Endothelial cell of umbilical vein (primary cell): ENCODE results near the gene SSRP1. TPM values are rescaled to one million over a fixed set of nuclear protein-coding genes. Genes with fewer than 3 reads are reported as not detected.

Source experiments
- BruUV-seq: library from RNA; stranded (reverse); fragments of 400-500 nt; replicated peaks from 2 replicates; lab custom pipeline; 2021; lab: Mats Ljungman, UMichigan
- CTCF ChIA-PET: fragments of 300-600, 350-600 bp; sonication (Branson Sonifier 250); formaldehyde crosslinking; loops from one replicate; lab custom pipeline; 2021; ENCODE audit warnings: antibody characterized with exemption, inconsistent platforms; lab: Charles Lee
- POLR2A ChIA-PET: fragments of 300-600, 350-600 bp; sonication (Branson Sonifier 250); formaldehyde crosslinking; loops from one replicate; lab custom pipeline; 2021; ENCODE audit warnings: antibody characterized with exemption, inconsistent platforms; lab: Charles Lee
- DNase-seq: peaks from one replicate; pipeline ENCODE4 v3.0.0-alpha.2; 2011; ENCODE audit warnings: low read depth, low spot score
- FAIRE-seq: peaks from 2 replicates; lab custom pipeline; 2011; peaks lifted over from hg19 to GRCh38; lab: Jason Lieb, UNC
- H2AFZ ChIP-seq: 2 replicates; pipeline ENCODE4 v1.6.0; 2012; ENCODE audit warnings: low read depth, low read length, control low read depth, inconsistent platforms
- H3K27ac ChIP-seq: 2 replicates; pipeline ENCODE4 v1.5.1; 2011; ENCODE audit warnings: low read depth, mild to moderate bottlenecking, control low read depth, low read length, moderate library complexity; ENCODE audit not compliant: insufficient read depth
- H3K27me3 ChIP-seq, 2 experiments: 2 replicates each; pipeline versions ENCODE4 v1.6.0 to v1.6.1; 2011; ENCODE audit warnings: low read length in 2 of 2, mixed read lengths in 1 of 2; ENCODE audit not compliant: control insufficient read depth in 2 of 2, insufficient read depth in 2 of 2
- H3K36me3 ChIP-seq, 2 experiments: 2 replicates in 1 of 2; 3 replicates in 1 of 2; pipeline ENCODE4 v1.5.1; 2011; ENCODE audit warnings: low read length in 2 of 2, mild to moderate bottlenecking in 1 of 2, moderate library complexity in 1 of 2; ENCODE audit not compliant: control insufficient read depth in 2 of 2, insufficient read depth in 2 of 2; ENCODE audit errors: extremely low read depth in 1 of 2
- H3K4me1 ChIP-seq: 3 replicates; pipeline ENCODE4 v1.5.1; 2011; ENCODE audit warnings: mild to moderate bottlenecking, low read length; ENCODE audit not compliant: control insufficient read depth, insufficient read depth; ENCODE audit errors: extremely low read depth
- H3K4me2 ChIP-seq: 2 replicates; pipeline ENCODE4 v1.6.1; 2011; ENCODE audit warnings: low read length, control low read depth, mixed read lengths; ENCODE audit not compliant: insufficient read depth
- H3K4me3 ChIP-seq, 3 experiments: fragments of 200-600 bp in 1 of 3; sonication (generic), shearing (Covaris generic) in 1 of 3; replicated peaks in 1 of 3; 2 replicates each; pipeline ENCODE4 v1.5.1; 2011 to 2016; ENCODE audit warnings: control low read depth in 3 of 3, low read length in 3 of 3, mild to moderate bottlenecking in 2 of 3, inconsistent platforms in 1 of 3, low read depth in 1 of 3, moderate library complexity in 1 of 3; ENCODE audit not compliant: insufficient read depth in 1 of 3
- H3K79me2 ChIP-seq: 2 replicates; pipeline ENCODE4 v1.6.0; 2012; ENCODE audit warnings: low read length, inconsistent platforms; ENCODE audit not compliant: control insufficient read depth, insufficient read depth
- H3K9ac ChIP-seq: replicated peaks from 2 replicates; pipeline ENCODE3; 2011; ENCODE audit warnings: low read length, control low read depth; ENCODE audit not compliant: insufficient read depth; ENCODE audit errors: extremely low read depth
- H3K9me1 ChIP-seq: replicated peaks from 3 replicates; pipeline ENCODE4 v1.6.0; 2011; ENCODE audit warnings: mild to moderate bottlenecking, low read length; ENCODE audit not compliant: control insufficient read depth, insufficient read depth; ENCODE audit errors: extremely low read depth
- H3K9me3 ChIP-seq: replicated peaks from 2 replicates; pipeline ENCODE4 v1.5.1; 2012; ENCODE audit warnings: low read length, inconsistent platforms; ENCODE audit not compliant: control insufficient read depth, insufficient read depth
- H4K20me1 ChIP-seq: replicated peaks from 2 replicates; pipeline ENCODE3; 2011; ENCODE audit warnings: mild to moderate bottlenecking, low read length; ENCODE audit not compliant: control insufficient read depth, insufficient read depth; ENCODE audit errors: extremely low read depth
- CTCF ChIP-seq, 2 donors: IDR thresholded peaks; 1 replicate in 1 of 2; 2 replicates in 1 of 2; pipeline ENCODE4 v1.5.1; 2011; ENCODE audit warnings: low read length in 2 of 2, mild to moderate bottlenecking in 2 of 2, moderate library complexity in 2 of 2, control low read depth in 1 of 2, inconsistent platforms in 1 of 2, low read depth in 1 of 2; ENCODE audit not compliant: insufficient read depth in 1 of 2; ENCODE audit errors: extremely low read depth in 1 of 2
- EZH2 ChIP-seq: IDR thresholded peaks from 2 replicates; pipeline ENCODE4 v1.6.1; 2012; ENCODE audit warnings: borderline replicate concordance, low read depth, mild to moderate bottlenecking, moderate library complexity, low read length, inconsistent platforms; ENCODE audit not compliant: severe bottlenecking
- FOS ChIP-seq: IDR thresholded peaks from 2 replicates; pipeline ENCODE4 v1.6.1; 2011; ENCODE audit warnings: mild to moderate bottlenecking, low read length, moderate library complexity, borderline replicate concordance; ENCODE audit not compliant: insufficient read depth
- GATA2 ChIP-seq: IDR thresholded peaks from 2 replicates; pipeline ENCODE4 v1.7.0; 2011; ENCODE audit warnings: low read depth, mild to moderate bottlenecking, moderate library complexity, mixed read lengths, low read length; ENCODE audit not compliant: insufficient read length, insufficient read depth
- JUN ChIP-seq: IDR thresholded peaks from 2 replicates; pipeline ENCODE4 v1.6.1; 2011; ENCODE audit warnings: borderline replicate concordance, low read depth; ENCODE audit not compliant: insufficient read length, insufficient read depth
- MAX ChIP-seq: IDR thresholded peaks from 2 replicates; pipeline ENCODE4 v1.6.1; 2011; ENCODE audit not compliant: insufficient read depth, insufficient read length
- MYC ChIP-seq: IDR thresholded peaks from one replicate; pipeline ENCODE4 v1.6.1; 2011; ENCODE audit warnings: mild to moderate bottlenecking, low read depth, low read length
- POLR2A ChIP-seq: IDR thresholded peaks from 2 replicates; pipeline ENCODE4 v1.6.1; 2012; ENCODE audit warnings: low read depth, mild to moderate bottlenecking, control low read depth, low read length
- POLR2AphosphoS5 ChIP-seq: IDR thresholded peaks from 2 replicates; pipeline ENCODE4 v1.6.1; 2012; ENCODE audit warnings: low read depth, mild to moderate bottlenecking, control low read depth, low read length, moderate library complexity; ENCODE audit not compliant: insufficient read depth
- dilution Hi-C: fragments of 300-500 bp; cut with MboI; formaldehyde crosslinking; loops from one replicate; pipeline ENCODE4 v1.15.0; 2019; ENCODE audit warnings: low sequenced_read_pairs; ENCODE audit not compliant: extremely low pct_ligation_motif_present
- intact Hi-C: fragments of 100-400 bp; cut with micrococcal nuclease; formaldehyde crosslinking; loops from one replicate; pipeline ENCODE4 v1.10.0; 2022
- polyA plus RNA-seq, 4 experiments: library from polyadenylated mRNA; depleted of rRNA in 3 of 4; stranded (reverse) in 3 of 4; unstranded in 1 of 4; fragments of >200 nt; gene quantifications; 2 replicates each; pipeline versions ENCODE4 v1.2.1 to v1.2.3, GENCODE V29; 2011 to 2012; ENCODE audit warnings: missing spikeins in 1 of 4
- total RNA-seq: library from RNA; stranded (reverse); gene quantifications from 2 replicates; pipeline ENCODE4 v1.2.3, GENCODE V29; 2021

The SSRP1 gene
- total and polyA plus RNA-seq, 2 donors (not counting 3 experiments of a cell fraction or from before 2014, with no cell fraction given): 130 to 146 TPM

- H3K9ac ChIP-seq: no peak overlapping the region
- H3K4me3 ChIP-seq: no peak overlapping the region
- intact Hi-C loops: no loop called here
- POLR2A ChIA-PET: interaction anchor here (0.5 kb wide), 1 partner anchor 103 kb away, joined by 3 read pairs; the partner anchor contains the start of gene RTN4RL2
- TF ChIP-seq CTCF (IDR thresholded peaks at IDR 0.05; ENCODE audit: extremely low read depth in 1 of 2, insufficient read depth in 1 of 2, low read depth in 1 of 2, low read length in 2 of 2) (no peak), MAX (no peak), POLR2A (no peak), POLR2AphosphoS5 (no peak), JUN (no peak), MYC (no peak), EZH2 (no peak), FOS (no peak), GATA2 (no peak)
- no peaks in the 10 kb centered on the region for H3K4me1 ChIP-seq
- H3K36me3 ChIP-seq: no peaks in the 10 kb centered on the region
- FAIRE-seq: no peak
- H3K27me3 ChIP-seq: peaks cover 0 to 3% of the 10 kb centered on the region in 2 experiments
- BruUV-seq: no TSS peak
- dilution Hi-C loops: no loop called here
- no peaks in the 10 kb centered on the region for H3K79me2 ChIP-seq
- no peaks in the 10 kb centered on the region for H3K9me3 ChIP-seq
- DNase-seq: no peak
- H3K4me2 ChIP-seq: no peak overlapping the region
- no peaks in the 10 kb centered on the region for H4K20me1 ChIP-seq
- CTCF ChIA-PET: interaction anchor here (1.2 to 2.7 kb wide), 3 partner anchors 11 to 105 kb away, joined by 3 to 13 read pairs (median 5); no protein-coding TSS in a partner anchor
- H2AFZ ChIP-seq: no peak overlapping the region
- no peaks in the 10 kb centered on the region for H3K9me1 ChIP-seq
- H3K27ac ChIP-seq: no peak overlapping the region
These were observed 21.6 kb upstream of the SSRP1 start for GRCh38 chr11:57357310-57357709.
